WTC11 (cell line): ENCODE results near the gene COL6A6. TPM values are rescaled to one million over a fixed set of nuclear protein-coding genes. Genes with fewer than 3 reads are reported as not detected.

Experiments used
- ATAC-seq: fragments of 200-7000 bp; cut with Tn5 transposase; 2 replicates; pipeline ENCODE4 v1.10.0; 2021; ENCODE audit warnings: mild to moderate bottlenecking, moderate library complexity
- CTCF ChIA-PET: fragments of 300-600 bp; sonication (Branson Sonifier 250); formaldehyde crosslinking; loops from one replicate; lab custom pipeline; 2021; ENCODE audit warnings: antibody characterized with exemption; lab: Charles Lee
- POLR2A ChIA-PET: fragments of 350-600 bp; sonication (Branson Sonifier 250); formaldehyde crosslinking; loops from one replicate; lab custom pipeline; 2021; ENCODE audit warnings: antibody characterized with exemption; lab: Charles Lee
- DNase-seq: peaks from one replicate; pipeline ENCODE4 v3.0.0; 2021; ENCODE audit warnings: low spot score
- H3K27ac Mint-ChIP-seq: 2 replicates; pipeline ENCODE4 v1.8.0; 2021; ENCODE audit warnings: mixed read lengths
- H3K27me3 Mint-ChIP-seq: 2 replicates; pipeline ENCODE4 v1.8.0; 2021; ENCODE audit warnings: low read depth, mild to moderate bottlenecking, moderate library complexity, mixed read lengths
- H3K36me3 Mint-ChIP-seq: 2 replicates; pipeline ENCODE4 v1.8.0; 2021; ENCODE audit warnings: mixed read lengths
- H3K4me1 Mint-ChIP-seq: 2 replicates; pipeline ENCODE4 v1.8.0; 2022; ENCODE audit warnings: mixed read lengths
- H3K4me3 Mint-ChIP-seq: 2 replicates; pipeline ENCODE4 v1.8.0; 2021; ENCODE audit warnings: mild to moderate bottlenecking, moderate library complexity, mixed read lengths
- H3K9me3 Mint-ChIP-seq: 2 replicates; pipeline ENCODE4 v1.8.0; 2021; ENCODE audit warnings: mixed read lengths
- ESRRA ChIP-seq: sonication (generic); formaldehyde crosslinking; IDR thresholded peaks from 2 replicates; pipeline ENCODE4 v1.8.1; 2022; ENCODE audit warnings: mild to moderate bottlenecking, missing genetic modification reagents, borderline replicate concordance
- FOXP1 ChIP-seq: sonication (generic); formaldehyde crosslinking; IDR thresholded peaks from 2 replicates; pipeline ENCODE4 v1.8.0; 2022; ENCODE audit warnings: missing genetic modification reagents, mild to moderate bottlenecking, moderate library complexity, borderline replicate concordance
- IRF2 ChIP-seq: sonication (generic); formaldehyde crosslinking; IDR thresholded peaks from 2 replicates; pipeline ENCODE4 v1.8.0; 2022; ENCODE audit warnings: low read depth, missing genetic modification reagents, borderline replicate concordance
- KAT7 ChIP-seq: sonication (generic); formaldehyde crosslinking; IDR thresholded peaks from 2 replicates; pipeline ENCODE4 v1.8.1; 2023; ENCODE audit warnings: missing genetic modification reagents, mild to moderate bottlenecking, borderline replicate concordance
- OVOL2 ChIP-seq: fragments of 250-450 bp; sonication (Bioruptor Pico); IDR thresholded peaks from 2 replicates; pipeline ENCODE4 v1.9.0; 2021; ENCODE audit warnings: mild to moderate bottlenecking, borderline replicate concordance
- TCF7 ChIP-seq: sonication (generic); formaldehyde crosslinking; IDR thresholded peaks from 2 replicates; pipeline ENCODE4 v1.8.0; 2022; ENCODE audit warnings: mild to moderate bottlenecking, low read depth, missing genetic modification reagents, moderate library complexity
- TEAD1 ChIP-seq: sonication (generic); formaldehyde crosslinking; IDR thresholded peaks from 2 replicates; pipeline ENCODE4 v1.8.0; 2022; ENCODE audit warnings: mild to moderate bottlenecking, missing genetic modification reagents
- ZBTB21 ChIP-seq: sonication (generic); formaldehyde crosslinking; IDR thresholded peaks from 2 replicates; pipeline ENCODE4 v1.8.1; 2023; ENCODE audit warnings: mild to moderate bottlenecking, missing genetic modification reagents, borderline replicate concordance
- ZNF317 ChIP-seq: sonication (generic); formaldehyde crosslinking; IDR thresholded peaks from 2 replicates; pipeline ENCODE4 v1.8.1; 2023; ENCODE audit warnings: low read depth, mild to moderate bottlenecking, moderate library complexity, missing genetic modification reagents, borderline replicate concordance
- ZNF423 ChIP-seq: fragments of 250-450 bp; sonication (Bioruptor Pico); IDR thresholded peaks from 2 replicates; pipeline ENCODE4 v2.1.2; 2022; ENCODE audit warnings: mild to moderate bottlenecking, moderate library complexity
- total RNA-seq: library from RNA; stranded (reverse); gene quantifications from 3 replicates; pipeline ENCODE4 v1.2.3, GENCODE V29; 2021
- TF ChIP-seq, protein P1 (sequence below): sonication (generic); formaldehyde crosslinking; IDR thresholded peaks from 2 replicates; pipeline ENCODE4 v1.8.1; 2022; ENCODE audit warnings: missing genetic modification reagents, borderline replicate concordance
- TF ChIP-seq, protein P2 (sequence below): sonication (generic); formaldehyde crosslinking; IDR thresholded peaks from 2 replicates; pipeline ENCODE4 v1.8.0; 2022; ENCODE audit warnings: missing genetic modification reagents
- TF ChIP-seq, protein P3 (sequence below): sonication (generic); formaldehyde crosslinking; IDR thresholded peaks from 2 replicates; pipeline ENCODE4 v1.8.0; 2022; ENCODE audit warnings: mild to moderate bottlenecking, missing genetic modification reagents
- TF ChIP-seq, protein P4 (sequence below): sonication (generic); formaldehyde crosslinking; IDR thresholded peaks from 2 replicates; pipeline ENCODE4 v1.8.0; 2023; ENCODE audit warnings: mild to moderate bottlenecking, missing genetic modification reagents
- TF ChIP-seq, protein P5 (sequence below): sonication (generic); formaldehyde crosslinking; IDR thresholded peaks from 2 replicates; pipeline ENCODE4 v1.8.0; 2022; ENCODE audit warnings: mild to moderate bottlenecking, missing genetic modification reagents
- TF ChIP-seq, protein P6 (sequence below): fragments of 250-450 bp; sonication (Bioruptor Pico); IDR thresholded peaks from 2 replicates; pipeline ENCODE4 v1.8.0; 2021; ENCODE audit warnings: mild to moderate bottlenecking
- TF ChIP-seq, protein P7 (sequence below): sonication (generic); formaldehyde crosslinking; IDR thresholded peaks from 2 replicates; pipeline ENCODE4 v1.8.1; 2022; ENCODE audit warnings: mild to moderate bottlenecking, missing genetic modification reagents, moderate library complexity, borderline replicate concordance

COL6A6 gene
- total RNA-seq, 1 experiment from 2014 or later: 0.09 TPM

DNA sequence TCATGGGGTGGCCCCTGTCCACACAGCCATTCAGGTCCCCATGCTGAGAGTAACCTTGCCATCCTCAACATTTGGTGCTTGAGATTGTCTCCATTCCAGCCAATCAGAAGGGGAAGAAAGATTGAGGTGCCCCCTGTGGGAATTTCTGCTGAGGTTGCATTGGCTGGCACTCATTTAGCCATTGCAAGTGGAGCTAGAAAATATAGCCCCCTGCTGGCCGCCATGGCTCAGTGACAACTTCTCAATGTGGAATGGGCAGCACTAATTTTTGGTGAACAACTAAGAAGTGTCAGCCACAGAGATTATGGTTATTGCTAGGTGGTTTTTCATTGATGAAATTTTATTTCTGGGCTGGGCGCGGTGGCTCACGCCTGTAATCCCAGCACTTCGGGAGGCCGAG lies 22.0 kb downstream of the COL6A6 start (continued):
- TF ChIP-seq TCF7 (CRISPR knock-in tag): no peak

DNA sequence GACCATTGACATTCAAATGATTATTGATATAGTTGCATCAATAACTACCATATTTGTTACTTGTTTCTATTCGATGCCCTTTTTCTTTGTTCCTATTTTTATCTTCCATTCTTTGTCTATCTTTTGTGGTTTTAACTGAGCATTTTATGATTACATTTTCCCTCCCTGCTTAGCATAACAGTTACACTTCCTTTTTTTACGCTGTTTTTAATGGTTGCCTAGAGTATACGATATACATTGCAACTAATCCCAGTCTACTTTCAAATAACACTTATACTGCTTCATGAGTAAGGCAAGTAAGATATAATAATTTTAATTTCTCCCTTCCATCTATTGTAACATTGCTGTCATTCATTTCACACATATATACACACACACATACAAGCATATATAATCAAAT lies 26.3 kb downstream of the COL6A6 start:
- no peak for TF ChIP-seq ESRRA (CRISPR knock-in tag)
- TF ChIP-seq ZBTB21 (CRISPR knock-in tag): no peak
- TF ChIP-seq, protein P1, sequence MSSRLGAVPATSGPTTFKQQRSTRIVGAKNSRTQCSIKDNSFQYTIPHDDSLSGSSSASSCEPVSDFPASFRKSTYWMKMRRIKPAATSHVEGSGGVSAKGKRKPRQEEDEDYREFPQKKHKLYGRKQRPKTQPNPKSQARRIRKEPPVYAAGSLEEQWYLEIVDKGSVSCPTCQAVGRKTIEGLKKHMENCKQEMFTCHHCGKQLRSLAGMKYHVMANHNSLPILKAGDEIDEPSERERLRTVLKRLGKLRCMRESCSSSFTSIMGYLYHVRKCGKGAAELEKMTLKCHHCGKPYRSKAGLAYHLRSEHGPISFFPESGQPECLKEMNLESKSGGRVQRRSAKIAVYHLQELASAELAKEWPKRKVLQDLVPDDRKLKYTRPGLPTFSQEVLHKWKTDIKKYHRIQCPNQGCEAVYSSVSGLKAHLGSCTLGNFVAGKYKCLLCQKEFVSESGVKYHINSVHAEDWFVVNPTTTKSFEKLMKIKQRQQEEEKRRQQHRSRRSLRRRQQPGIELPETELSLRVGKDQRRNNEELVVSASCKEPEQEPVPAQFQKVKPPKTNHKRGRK (CRISPR knock-in tag): no peak
- TF ChIP-seq, protein P2, sequence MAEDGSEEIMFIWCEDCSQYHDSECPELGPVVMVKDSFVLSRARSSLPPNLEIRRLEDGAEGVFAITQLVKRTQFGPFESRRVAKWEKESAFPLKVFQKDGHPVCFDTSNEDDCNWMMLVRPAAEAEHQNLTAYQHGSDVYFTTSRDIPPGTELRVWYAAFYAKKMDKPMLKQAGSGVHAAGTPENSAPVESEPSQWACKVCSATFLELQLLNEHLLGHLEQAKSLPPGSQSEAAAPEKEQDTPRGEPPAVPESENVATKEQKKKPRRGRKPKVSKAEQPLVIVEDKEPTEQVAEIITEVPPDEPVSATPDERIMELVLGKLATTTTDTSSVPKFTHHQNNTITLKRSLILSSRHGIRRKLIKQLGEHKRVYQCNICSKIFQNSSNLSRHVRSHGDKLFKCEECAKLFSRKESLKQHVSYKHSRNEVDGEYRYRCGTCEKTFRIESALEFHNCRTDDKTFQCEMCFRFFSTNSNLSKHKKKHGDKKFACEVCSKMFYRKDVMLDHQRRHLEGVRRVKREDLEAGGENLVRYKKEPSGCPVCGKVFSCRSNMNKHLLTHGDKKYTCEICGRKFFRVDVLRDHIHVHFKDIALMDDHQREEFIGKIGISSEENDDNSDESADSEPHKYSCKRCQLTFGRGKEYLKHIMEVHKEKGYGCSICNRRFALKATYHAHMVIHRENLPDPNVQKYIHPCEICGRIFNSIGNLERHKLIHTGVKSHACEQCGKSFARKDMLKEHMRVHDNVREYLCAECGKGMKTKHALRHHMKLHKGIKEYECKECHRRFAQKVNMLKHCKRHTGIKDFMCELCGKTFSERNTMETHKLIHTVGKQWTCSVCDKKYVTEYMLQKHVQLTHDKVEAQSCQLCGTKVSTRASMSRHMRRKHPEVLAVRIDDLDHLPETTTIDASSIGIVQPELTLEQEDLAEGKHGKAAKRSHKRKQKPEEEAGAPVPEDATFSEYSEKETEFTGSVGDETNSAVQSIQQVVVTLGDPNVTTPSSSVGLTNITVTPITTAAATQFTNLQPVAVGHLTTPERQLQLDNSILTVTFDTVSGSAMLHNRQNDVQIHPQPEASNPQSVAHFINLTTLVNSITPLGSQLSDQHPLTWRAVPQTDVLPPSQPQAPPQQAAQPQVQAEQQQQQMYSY (CRISPR knock-in tag): no peak
- TF ChIP-seq ZNF423: no peak
- TF ChIP-seq OVOL2: no peak
- TF ChIP-seq, protein P3, sequence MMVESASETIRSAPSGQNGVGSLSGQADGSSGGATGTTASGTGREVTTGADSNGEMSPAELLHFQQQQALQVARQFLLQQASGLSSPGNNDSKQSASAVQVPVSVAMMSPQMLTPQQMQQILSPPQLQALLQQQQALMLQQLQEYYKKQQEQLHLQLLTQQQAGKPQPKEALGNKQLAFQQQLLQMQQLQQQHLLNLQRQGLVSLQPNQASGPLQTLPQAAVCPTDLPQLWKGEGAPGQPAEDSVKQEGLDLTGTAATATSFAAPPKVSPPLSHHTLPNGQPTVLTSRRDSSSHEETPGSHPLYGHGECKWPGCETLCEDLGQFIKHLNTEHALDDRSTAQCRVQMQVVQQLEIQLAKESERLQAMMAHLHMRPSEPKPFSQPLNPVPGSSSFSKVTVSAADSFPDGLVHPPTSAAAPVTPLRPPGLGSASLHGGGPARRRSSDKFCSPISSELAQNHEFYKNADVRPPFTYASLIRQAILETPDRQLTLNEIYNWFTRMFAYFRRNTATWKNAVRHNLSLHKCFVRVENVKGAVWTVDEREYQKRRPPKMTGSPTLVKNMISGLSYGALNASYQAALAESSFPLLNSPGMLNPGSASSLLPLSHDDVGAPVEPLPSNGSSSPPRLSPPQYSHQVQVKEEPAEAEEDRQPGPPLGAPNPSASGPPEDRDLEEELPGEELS: no peak
- no peak for TF ChIP-seq KAT7 (CRISPR knock-in tag)
- POLR2A ChIA-PET: no interaction called here
- Mint-ChIP-seq H3K4me1 (no peaks in the 10 kb centered on the region), H3K9me3 (peaks cover 25% of the 10 kb centered on the region), H3K27me3 (no peaks in the 10 kb centered on the region; the same call in 1 of the 2 replicates), H3K27ac (no peak overlapping the region), H3K4me3 (no peak overlapping the region), H3K36me3 (peaks cover 11% of the 10 kb centered on the region)
- CTCF ChIA-PET: interaction anchor here (0.7 kb wide), 1 partner anchor 267 kb away, joined by 3 read pairs; no protein-coding TSS in a partner anchor
- DNase-seq: no peak
- no peak for ATAC-seq

DNA sequence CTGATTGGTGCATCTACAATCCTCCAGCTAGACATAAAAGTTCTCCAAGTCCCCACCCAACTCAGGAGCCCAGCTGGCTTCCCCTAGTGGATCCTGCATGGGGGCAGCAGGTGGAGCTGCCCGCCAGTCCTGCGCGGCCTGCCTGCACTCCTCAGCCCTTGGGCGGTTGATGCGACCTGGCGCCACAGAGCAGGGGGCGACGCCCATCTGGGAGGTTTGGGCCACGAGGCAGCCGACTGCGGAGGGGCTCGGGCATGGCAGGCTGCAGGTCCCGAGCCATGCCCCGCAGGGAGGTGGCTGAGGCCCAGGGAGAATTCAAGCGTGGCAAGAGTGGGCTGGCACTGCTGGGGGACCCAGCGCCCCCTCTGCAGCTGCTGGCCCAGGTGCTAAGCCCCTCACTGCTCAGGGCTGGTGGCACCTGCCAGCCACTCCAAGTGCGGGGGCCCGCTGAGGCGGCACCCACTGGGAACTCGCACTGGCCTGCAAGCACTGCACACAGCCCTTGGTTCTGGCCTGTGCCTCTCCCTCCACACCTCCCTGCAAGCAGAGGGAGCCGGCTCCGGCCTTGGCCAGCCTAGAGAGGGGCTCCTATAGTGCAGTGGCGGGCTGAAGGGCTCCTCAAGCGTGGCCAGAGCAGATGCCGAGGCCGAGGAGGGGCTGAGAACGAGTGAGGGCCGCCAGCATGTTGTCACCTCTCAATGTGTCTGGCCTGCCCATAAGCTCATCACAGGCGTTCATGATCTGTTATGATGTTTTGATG lies 30.1 kb downstream of the COL6A6 start:
- Mint-ChIP-seq H3K36me3 (peaks cover 13% of the 10 kb centered on the region), H3K27me3 (no peaks in the 10 kb centered on the region; the same call in 1 of the 2 replicates), H3K4me3 (no peak overlapping the region), H3K4me1 (no peaks in the 10 kb centered on the region), H3K9me3 (peaks cover 40% of the 10 kb centered on the region), H3K27ac (no peak overlapping the region)
- ChIA-PET POLR2A (no interaction called here), CTCF (no interaction called here)
- no peak for ATAC-seq
- DNase-seq: no peak
- TF ChIP-seq, protein P4, sequence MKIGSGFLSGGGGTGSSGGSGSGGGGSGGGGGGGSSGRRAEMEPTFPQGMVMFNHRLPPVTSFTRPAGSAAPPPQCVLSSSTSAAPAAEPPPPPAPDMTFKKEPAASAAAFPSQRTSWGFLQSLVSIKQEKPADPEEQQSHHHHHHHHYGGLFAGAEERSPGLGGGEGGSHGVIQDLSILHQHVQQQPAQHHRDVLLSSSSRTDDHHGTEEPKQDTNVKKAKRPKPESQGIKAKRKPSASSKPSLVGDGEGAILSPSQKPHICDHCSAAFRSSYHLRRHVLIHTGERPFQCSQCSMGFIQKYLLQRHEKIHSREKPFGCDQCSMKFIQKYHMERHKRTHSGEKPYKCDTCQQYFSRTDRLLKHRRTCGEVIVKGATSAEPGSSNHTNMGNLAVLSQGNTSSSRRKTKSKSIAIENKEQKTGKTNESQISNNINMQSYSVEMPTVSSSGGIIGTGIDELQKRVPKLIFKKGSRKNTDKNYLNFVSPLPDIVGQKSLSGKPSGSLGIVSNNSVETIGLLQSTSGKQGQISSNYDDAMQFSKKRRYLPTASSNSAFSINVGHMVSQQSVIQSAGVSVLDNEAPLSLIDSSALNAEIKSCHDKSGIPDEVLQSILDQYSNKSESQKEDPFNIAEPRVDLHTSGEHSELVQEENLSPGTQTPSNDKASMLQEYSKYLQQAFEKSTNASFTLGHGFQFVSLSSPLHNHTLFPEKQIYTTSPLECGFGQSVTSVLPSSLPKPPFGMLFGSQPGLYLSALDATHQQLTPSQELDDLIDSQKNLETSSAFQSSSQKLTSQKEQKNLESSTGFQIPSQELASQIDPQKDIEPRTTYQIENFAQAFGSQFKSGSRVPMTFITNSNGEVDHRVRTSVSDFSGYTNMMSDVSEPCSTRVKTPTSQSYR (CRISPR knock-in tag): no peak
- TF ChIP-seq TEAD1: no peak
- TF ChIP-seq, protein P5, sequence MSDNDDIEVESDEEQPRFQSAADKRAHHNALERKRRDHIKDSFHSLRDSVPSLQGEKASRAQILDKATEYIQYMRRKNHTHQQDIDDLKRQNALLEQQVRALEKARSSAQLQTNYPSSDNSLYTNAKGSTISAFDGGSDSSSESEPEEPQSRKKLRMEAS: no peak
- TF ChIP-seq, protein P6, sequence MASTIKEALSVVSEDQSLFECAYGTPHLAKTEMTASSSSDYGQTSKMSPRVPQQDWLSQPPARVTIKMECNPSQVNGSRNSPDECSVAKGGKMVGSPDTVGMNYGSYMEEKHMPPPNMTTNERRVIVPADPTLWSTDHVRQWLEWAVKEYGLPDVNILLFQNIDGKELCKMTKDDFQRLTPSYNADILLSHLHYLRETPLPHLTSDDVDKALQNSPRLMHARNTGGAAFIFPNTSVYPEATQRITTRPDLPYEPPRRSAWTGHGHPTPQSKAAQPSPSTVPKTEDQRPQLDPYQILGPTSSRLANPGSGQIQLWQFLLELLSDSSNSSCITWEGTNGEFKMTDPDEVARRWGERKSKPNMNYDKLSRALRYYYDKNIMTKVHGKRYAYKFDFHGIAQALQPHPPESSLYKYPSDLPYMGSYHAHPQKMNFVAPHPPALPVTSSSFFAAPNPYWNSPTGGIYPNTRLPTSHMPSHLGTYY (CRISPR knock-in tag): no peak
- TF ChIP-seq, protein P7, sequence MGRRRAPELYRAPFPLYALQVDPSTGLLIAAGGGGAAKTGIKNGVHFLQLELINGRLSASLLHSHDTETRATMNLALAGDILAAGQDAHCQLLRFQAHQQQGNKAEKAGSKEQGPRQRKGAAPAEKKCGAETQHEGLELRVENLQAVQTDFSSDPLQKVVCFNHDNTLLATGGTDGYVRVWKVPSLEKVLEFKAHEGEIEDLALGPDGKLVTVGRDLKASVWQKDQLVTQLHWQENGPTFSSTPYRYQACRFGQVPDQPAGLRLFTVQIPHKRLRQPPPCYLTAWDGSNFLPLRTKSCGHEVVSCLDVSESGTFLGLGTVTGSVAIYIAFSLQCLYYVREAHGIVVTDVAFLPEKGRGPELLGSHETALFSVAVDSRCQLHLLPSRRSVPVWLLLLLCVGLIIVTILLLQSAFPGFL (CRISPR knock-in tag): no peak
- TF ChIP-seq TCF7 (CRISPR knock-in tag): no peak
- no peak for TF ChIP-seq IRF2 (CRISPR knock-in tag)
- no peak for TF ChIP-seq ZNF317
- no peak for TF ChIP-seq FOXP1 (CRISPR knock-in tag)
- no peak for TF ChIP-seq KAT7 (CRISPR knock-in tag)
